GM06990 (cell line): Measurements from ENCODE around the gene OVCH2.
"Not testable (repeated sequence)": the region's sequence is repeated elsewhere in the genome, so short reads cannot be mapped to it uniquely, and the experiment has no call there.

Experiments
- DNase-seq: peaks from one replicate; pipeline ENCODE4 v3.0.0-alpha.2; 2011; ENCODE audit not compliant: insufficient read length; ENCODE audit errors: extremely low read depth
- H3K27me3 ChIP-seq: replicated peaks from 2 replicates; pipeline ENCODE4 v1.6.0; 2011; ENCODE audit warnings: low read length; ENCODE audit not compliant: control insufficient read depth, insufficient read depth
- H3K36me3 ChIP-seq: 2 replicates; pipeline ENCODE4 v1.5.1; 2011; ENCODE audit warnings: low read length; ENCODE audit not compliant: control insufficient read depth, insufficient read depth
- H3K4me3 ChIP-seq: replicated peaks from 2 replicates; pipeline ENCODE4 v1.5.1; 2011; ENCODE audit warnings: low read depth, mild to moderate bottlenecking, control low read depth, low read length
- TF ChIP-seq, protein P1 (sequence below): IDR thresholded peaks from 2 replicates; pipeline ENCODE4 v1.5.1; 2011; ENCODE audit warnings: low read length, control low read depth, mild to moderate bottlenecking, inconsistent platforms; ENCODE audit not compliant: insufficient read depth, poor library complexity, severe bottlenecking

OVCH2 gene, protein sequence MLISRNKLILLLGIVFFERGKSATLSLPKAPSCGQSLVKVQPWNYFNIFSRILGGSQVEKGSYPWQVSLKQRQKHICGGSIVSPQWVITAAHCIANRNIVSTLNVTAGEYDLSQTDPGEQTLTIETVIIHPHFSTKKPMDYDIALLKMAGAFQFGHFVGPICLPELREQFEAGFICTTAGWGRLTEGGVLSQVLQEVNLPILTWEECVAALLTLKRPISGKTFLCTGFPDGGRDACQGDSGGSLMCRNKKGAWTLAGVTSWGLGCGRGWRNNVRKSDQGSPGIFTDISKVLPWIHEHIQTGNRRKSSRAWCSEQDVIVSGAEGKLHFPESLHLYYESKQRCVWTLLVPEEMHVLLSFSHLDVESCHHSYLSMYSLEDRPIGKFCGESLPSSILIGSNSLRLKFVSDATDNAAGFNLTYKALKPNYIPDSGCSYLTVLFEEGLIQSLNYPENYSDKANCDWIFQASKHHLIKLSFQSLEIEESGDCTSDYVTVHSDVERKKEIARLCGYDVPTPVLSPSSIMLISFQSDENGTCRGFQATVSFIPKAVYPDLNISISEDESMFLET

DNA sequence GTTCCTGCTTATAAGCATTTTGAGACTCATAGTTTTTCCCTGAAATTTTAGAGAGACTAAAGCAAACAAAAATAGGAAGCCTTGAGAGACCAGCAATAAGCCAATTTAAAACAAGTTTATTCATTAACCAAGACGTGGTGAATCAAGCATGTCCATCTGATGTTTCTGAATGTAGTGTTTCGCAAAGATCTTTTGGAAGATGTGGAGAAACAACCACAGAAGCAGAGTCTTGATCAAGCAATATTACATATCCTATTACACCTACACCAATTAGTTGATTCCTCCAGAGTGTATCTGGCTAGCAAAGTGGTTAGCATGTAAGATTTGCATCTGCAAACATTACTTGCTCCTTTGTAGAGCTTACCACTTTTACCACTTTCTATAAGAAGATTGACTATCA is at the start of gene OVCH2:
TSS of gene OVCH2 (minus strand) at position 101 of the 400 bp plus-strand sequence. CDS start at position 18, 83 bp downstream.
- H3K27me3 ChIP-seq = no peaks in the 10 kb centered on the region
- TF ChIP-seq, protein P1, sequence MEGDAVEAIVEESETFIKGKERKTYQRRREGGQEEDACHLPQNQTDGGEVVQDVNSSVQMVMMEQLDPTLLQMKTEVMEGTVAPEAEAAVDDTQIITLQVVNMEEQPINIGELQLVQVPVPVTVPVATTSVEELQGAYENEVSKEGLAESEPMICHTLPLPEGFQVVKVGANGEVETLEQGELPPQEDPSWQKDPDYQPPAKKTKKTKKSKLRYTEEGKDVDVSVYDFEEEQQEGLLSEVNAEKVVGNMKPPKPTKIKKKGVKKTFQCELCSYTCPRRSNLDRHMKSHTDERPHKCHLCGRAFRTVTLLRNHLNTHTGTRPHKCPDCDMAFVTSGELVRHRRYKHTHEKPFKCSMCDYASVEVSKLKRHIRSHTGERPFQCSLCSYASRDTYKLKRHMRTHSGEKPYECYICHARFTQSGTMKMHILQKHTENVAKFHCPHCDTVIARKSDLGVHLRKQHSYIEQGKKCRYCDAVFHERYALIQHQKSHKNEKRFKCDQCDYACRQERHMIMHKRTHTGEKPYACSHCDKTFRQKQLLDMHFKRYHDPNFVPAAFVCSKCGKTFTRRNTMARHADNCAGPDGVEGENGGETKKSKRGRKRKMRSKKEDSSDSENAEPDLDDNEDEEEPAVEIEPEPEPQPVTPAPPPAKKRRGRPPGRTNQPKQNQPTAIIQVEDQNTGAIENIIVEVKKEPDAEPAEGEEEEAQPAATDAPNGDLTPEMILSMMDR = no peak

DNA sequence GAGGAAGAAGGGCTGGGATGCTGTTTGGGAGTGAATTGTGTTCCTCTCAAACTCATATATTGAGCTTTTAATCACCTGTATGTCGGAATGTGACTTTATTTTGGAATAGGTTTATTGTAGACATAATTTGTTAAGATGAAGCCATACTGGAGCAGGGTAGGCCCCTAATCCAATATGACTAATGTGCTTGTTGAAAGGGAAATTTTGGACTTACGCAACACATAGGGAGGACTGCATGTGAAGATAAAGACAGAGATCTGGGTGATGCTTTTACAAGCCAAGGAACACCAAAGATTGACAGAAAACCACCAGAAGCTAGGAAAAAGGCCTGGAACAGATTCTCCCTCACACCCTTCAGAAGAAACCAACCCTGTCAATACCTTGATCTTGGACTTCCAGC is 43.2 kb upstream of the OVCH2 start:
- no peaks in the 10 kb centered on the region for H3K36me3 ChIP-seq
- no peak for DNase-seq
- TF ChIP-seq, protein P1 = no peak

More for the DNA sequence above, at the start of gene OVCH2:
- DNase-seq = no peak
- H3K36me3 ChIP-seq = no peaks in the 10 kb centered on the region
- no peak within 1 kb of the TSS for H3K4me3 ChIP-seq

DNA sequence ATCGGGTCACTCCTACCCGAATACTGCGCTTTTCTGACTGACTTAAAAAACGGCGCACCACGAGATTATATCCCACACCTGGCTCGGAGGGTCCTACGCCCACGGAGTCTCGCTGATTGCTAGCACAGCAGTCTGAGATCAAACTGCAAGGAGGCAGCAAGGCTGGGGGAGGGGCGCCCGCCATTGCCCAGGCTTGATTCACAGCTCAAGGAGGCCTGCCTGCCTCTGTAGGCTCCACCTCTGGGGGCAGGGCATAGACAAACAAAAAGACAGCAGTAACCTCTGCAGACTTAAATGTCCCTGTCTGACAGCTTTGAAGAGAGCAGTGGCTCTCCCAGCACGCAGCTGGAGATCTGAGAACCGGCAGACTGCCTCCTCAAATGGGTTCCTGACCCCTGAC is 28.5 kb upstream of the OVCH2 start:
- not testable (repeated sequence) for H3K36me3 ChIP-seq, H3K27me3 ChIP-seq, DNase-seq, H3K4me3 ChIP-seq

More for the DNA sequence above, 43.2 kb upstream of the OVCH2 start:
- no peaks in the 10 kb centered on the region for H3K27me3 ChIP-seq
- H3K4me3 ChIP-seq = no peak overlapping the region

DNA sequence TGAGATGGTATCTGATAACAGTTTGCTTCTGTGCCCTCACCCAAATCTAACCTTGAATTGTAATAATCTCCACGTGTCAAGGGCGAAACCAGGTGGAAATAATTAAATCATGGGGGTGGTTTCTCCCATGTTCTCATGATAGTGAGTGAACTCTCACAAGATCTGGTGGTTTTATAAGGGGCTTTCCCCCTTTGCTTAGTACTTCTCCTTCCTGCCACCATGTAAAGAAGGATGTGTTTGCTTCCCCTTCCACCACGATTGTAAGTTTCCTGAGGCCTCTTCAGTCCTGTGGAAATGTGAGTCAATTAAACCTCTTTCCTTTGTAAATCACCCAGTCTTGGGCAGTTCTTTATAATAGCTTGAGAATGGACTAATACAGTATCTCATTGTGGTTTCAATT is 8.5 kb upstream of the OVCH2 start:
- Histone ChIP-seq H3K27me3 (no peaks in the 10 kb centered on the region), H3K4me3 (no peak overlapping the region), H3K36me3 (no peaks in the 10 kb centered on the region)
- TF ChIP-seq, protein P1 = no peak
- DNase-seq = no peak

DNA sequence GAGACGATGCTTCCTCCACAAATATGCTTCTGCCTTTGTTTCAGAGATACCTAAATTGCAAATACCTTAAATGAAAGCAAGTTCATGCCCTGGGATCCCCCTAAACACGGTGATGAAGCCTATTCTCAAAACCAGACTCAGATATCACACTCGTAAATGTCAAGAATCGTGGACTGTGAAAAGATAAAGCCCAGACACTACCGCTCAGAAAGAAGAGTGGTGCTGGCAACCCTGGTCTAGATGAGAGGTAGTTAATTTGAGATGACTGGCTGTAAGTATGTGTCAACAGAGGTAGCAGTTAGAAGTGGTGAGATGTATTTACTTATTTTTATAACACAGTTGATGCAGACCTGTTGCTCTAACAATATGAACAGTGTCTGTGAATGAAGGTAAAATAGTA is 2.5 kb downstream of the OVCH2 start:
- H3K27me3 ChIP-seq = no peaks in the 10 kb centered on the region; the same call in 1 of the 2 replicates
- no peaks in the 10 kb centered on the region for H3K36me3 ChIP-seq
- TF ChIP-seq, protein P1 = no peak
- no peak for DNase-seq
- no peak overlapping the region for H3K4me3 ChIP-seq

DNA sequence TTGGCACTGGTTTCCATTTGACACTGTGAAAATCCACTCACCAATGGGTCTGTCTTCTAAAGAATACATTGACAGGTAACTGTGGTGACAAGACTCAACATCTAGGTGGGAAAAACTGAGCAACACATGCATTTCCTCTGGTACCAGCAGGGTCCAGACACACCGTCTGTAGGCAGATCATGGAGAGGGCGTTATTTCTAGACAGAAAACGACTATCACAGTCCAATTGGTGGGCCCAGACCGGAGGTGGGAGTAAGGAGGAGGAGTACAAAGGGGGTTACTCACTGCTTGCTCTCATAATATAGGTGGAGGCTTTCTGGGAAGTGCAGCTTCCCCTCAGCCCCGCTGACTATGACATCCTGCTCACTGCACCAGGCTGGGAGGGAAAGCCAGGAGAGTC is 9.9 kb downstream of the OVCH2 start:
- Histone ChIP-seq H3K4me3 (no peak overlapping the region), H3K27me3 (peaks cover 1% of the 10 kb centered on the region), H3K36me3 (no peaks in the 10 kb centered on the region)
- no peak for DNase-seq
- TF ChIP-seq, protein P1 = no peak
